HUES6 (cell line): Measurements from ENCODE around the gene POU4F1.

Experiments
- H3K27ac ChIP-seq: 2 replicates; pipeline ENCODE4 v1.7.0; 2013; ENCODE audit warnings: low read depth, mild to moderate bottlenecking, low read length, inconsistent platforms
- H3K27me3 ChIP-seq: 2 replicates; pipeline ENCODE4 v1.6.1; 2013; ENCODE audit warnings: low read length; ENCODE audit not compliant: control insufficient read depth, insufficient read depth
- H3K36me3 ChIP-seq: 2 replicates; pipeline ENCODE4 v1.6.1; 2013; ENCODE audit warnings: low read length; ENCODE audit not compliant: control insufficient read depth, insufficient read depth
- H3K4me1 ChIP-seq: 2 replicates; pipeline ENCODE4 v1.6.1; 2013; ENCODE audit warnings: low read length; ENCODE audit not compliant: control insufficient read depth, insufficient read depth
- H3K4me3 ChIP-seq: 2 replicates; pipeline ENCODE4 v1.5.1; 2013; ENCODE audit warnings: low read depth, low read length
- H3K9ac ChIP-seq: one replicate; pipeline ENCODE4 v1.6.1; 2013; ENCODE audit warnings: mild to moderate bottlenecking, low read length
- H3K9me3 ChIP-seq: 2 replicates; pipeline ENCODE4 v1.6.1; 2013; ENCODE audit warnings: low read depth, low read length; ENCODE audit not compliant: control insufficient read depth, insufficient read depth

The POU4F1 gene

GRCh38 chr13:78596736-78597601 lies 6.4 kb downstream of the POU4F1 start:
- peak overlapping the region; percentile 66 for H3K4me3 ChIP-seq
- H3K9me3 ChIP-seq, result no peaks in the 10 kb centered on the region
- H3K27me3 ChIP-seq, result peaks cover 100% of the 10 kb centered on the region
- no peak overlapping the region for H3K27ac ChIP-seq
- H3K4me1 ChIP-seq, result peaks cover 32% of the 10 kb centered on the region
- no peaks in the 10 kb centered on the region for H3K36me3 ChIP-seq
- H3K9ac ChIP-seq, result no peak overlapping the region

- Histone ChIP-seq H3K9me3 (no peaks in the 10 kb centered on the region), H3K4me3 (peak overlapping the region; percentile 66)
Measured at GRCh38 chr13:78596399-78596735, 7.0 kb downstream of the POU4F1 start.

GRCh38 chr13:78595495-78596398 lies 7.6 kb downstream of the POU4F1 start:
- Histone ChIP-seq H3K9me3 (no peaks in the 10 kb centered on the region), H3K36me3 (no peaks in the 10 kb centered on the region), H3K4me3 (peak overlapping the region; percentile 66), H3K4me1 (peaks cover 26% of the 10 kb centered on the region), H3K9ac (no peak overlapping the region), H3K27ac (no peak overlapping the region), H3K27me3 (peaks cover 100% of the 10 kb centered on the region)

More at GRCh38 chr13:78596399-78596735, 7.0 kb downstream of the POU4F1 start:
- H3K27ac ChIP-seq, result no peak overlapping the region
- H3K27me3 ChIP-seq, result peaks cover 100% of the 10 kb centered on the region
- no peaks in the 10 kb centered on the region for H3K36me3 ChIP-seq
- H3K4me1 ChIP-seq, result peaks cover 29% of the 10 kb centered on the region
- H3K9ac ChIP-seq, result no peak overlapping the region

- peaks cover 100% of the 10 kb centered on the region for H3K27me3 ChIP-seq
- no peak overlapping the region for H3K27ac ChIP-seq
- no peak overlapping the region for H3K9ac ChIP-seq
- no peaks in the 10 kb centered on the region for H3K36me3 ChIP-seq
- H3K9me3 ChIP-seq, result no peaks in the 10 kb centered on the region
- peak overlapping the region; percentile 49 for H3K4me3 ChIP-seq
- peaks cover 26% of the 10 kb centered on the region for H3K4me1 ChIP-seq
Measured at GRCh38 chr13:78594456-78594975, 8.8 kb downstream of the POU4F1 start.

- Histone ChIP-seq H3K9me3 (no peaks in the 10 kb centered on the region), H3K36me3 (no peaks in the 10 kb centered on the region), H3K27me3 (peaks cover 100% of the 10 kb centered on the region), H3K27ac (no peak overlapping the region), H3K4me1 (peaks cover 26% of the 10 kb centered on the region), H3K9ac (no peak overlapping the region), H3K4me3 (peak overlapping the region; percentile 49)
Measured at GRCh38 chr13:78593652-78594455, 9.5 kb downstream of the POU4F1 start.

GRCh38 chr13:78593129-78593528 lies 10.2 kb downstream of the POU4F1 start:
- H3K36me3 ChIP-seq, result no peaks in the 10 kb centered on the region

GRCh38 chr13:78592584-78592983 lies 10.8 kb downstream of the POU4F1 start:
- H3K27ac ChIP-seq, result no peak overlapping the region
- no peak overlapping the region for H3K4me3 ChIP-seq
- H3K27me3 ChIP-seq, result peaks cover 100% of the 10 kb centered on the region
- H3K36me3 ChIP-seq, result no peaks in the 10 kb centered on the region
- no peak overlapping the region for H3K9ac ChIP-seq
- H3K9me3 ChIP-seq, result no peaks in the 10 kb centered on the region
- peaks cover 26% of the 10 kb centered on the region for H3K4me1 ChIP-seq

More at GRCh38 chr13:78593129-78593528, 10.2 kb downstream of the POU4F1 start:
- Histone ChIP-seq H3K4me1 (peaks cover 26% of the 10 kb centered on the region), H3K9ac (no peak overlapping the region), H3K27me3 (peaks cover 100% of the 10 kb centered on the region), H3K9me3 (no peaks in the 10 kb centered on the region), H3K4me3 (no peak overlapping the region), H3K27ac (no peak overlapping the region)

- no peak overlapping the region for H3K27ac ChIP-seq
- H3K9me3 ChIP-seq, result no peaks in the 10 kb centered on the region
- no peaks in the 10 kb centered on the region for H3K36me3 ChIP-seq
- peaks cover 94% of the 10 kb centered on the region for H3K27me3 ChIP-seq
- no peak overlapping the region for H3K4me3 ChIP-seq
- no peak overlapping the region for H3K9ac ChIP-seq
- peaks cover 7% of the 10 kb centered on the region for H3K4me1 ChIP-seq
Measured at GRCh38 chr13:78589206-78589605, 14.1 kb downstream of the POU4F1 start.

- Histone ChIP-seq H3K27me3 (peaks cover 80% of the 10 kb centered on the region), H3K27ac (no peak overlapping the region), H3K4me3 (no peak overlapping the region), H3K9me3 (no peaks in the 10 kb centered on the region), H3K36me3 (no peaks in the 10 kb centered on the region), H3K4me1 (no peaks in the 10 kb centered on the region), H3K9ac (no peak overlapping the region)
Measured at GRCh38 chr13:78587395-78587794, 16.0 kb downstream of the POU4F1 start.

- H3K36me3 ChIP-seq, result no peaks in the 10 kb centered on the region
- H3K27me3 ChIP-seq, result peaks cover 79% of the 10 kb centered on the region
- peak overlapping the region; percentile 29; the same call in 1 of the 2 replicates for H3K4me3 ChIP-seq
- H3K27ac ChIP-seq, result no peak overlapping the region
- no peaks in the 10 kb centered on the region for H3K9me3 ChIP-seq
- no peaks in the 10 kb centered on the region for H3K4me1 ChIP-seq
- H3K9ac ChIP-seq, result no peak overlapping the region
Measured at GRCh38 chr13:78586706-78587105, 16.6 kb downstream of the POU4F1 start.
